NCI-H748 (cell line): ENCODE data around the gene DOK5.

Source experiments
- DNase-seq: peaks from one replicate; lab custom pipeline; 2025; ENCODE audit not compliant: unreplicated experiment; lab: John Stamatoyannopoulos, UW

Gene DOK5

DNA sequence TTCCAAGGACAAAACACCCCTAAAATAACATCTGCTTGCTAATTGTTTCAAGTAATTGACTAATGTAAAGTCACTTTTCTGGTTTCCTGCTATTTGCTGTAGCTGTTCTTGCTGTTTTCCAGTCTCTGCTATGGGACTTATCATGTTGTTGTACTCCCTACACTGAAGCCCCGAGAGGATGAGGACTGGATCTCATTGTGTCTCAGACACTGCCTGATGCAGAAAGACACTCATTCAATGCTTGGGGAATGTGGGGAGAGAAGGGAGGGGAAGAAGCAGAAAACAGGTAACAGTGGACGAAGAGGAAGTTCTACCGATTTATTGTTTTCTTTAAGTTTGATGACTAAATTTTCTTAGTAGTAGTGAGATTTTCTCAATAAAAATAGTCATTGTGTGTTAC, 79.8 kb downstream of the DOK5 start:
- DNase-seq, result no peak

DNA sequence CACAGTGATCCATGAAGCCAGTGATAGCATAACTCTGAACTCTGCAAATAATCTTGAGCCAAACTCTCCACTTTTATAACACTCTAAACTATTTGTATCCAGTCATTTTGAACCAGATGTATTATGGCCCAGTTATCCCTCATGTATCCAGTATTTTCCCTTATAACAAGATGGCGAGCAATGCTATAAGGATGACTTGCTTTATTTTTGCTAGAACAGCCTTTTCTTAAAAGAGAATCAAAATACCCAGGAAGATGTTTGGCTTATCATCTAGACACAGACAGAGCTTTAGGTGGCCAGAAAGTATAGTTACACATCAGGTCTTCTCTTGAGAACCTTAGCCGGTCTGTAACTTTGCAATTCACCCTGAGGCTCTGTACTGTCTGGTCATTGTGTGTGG, 81.0 kb downstream of the DOK5 start:
- no peak for DNase-seq

DNA sequence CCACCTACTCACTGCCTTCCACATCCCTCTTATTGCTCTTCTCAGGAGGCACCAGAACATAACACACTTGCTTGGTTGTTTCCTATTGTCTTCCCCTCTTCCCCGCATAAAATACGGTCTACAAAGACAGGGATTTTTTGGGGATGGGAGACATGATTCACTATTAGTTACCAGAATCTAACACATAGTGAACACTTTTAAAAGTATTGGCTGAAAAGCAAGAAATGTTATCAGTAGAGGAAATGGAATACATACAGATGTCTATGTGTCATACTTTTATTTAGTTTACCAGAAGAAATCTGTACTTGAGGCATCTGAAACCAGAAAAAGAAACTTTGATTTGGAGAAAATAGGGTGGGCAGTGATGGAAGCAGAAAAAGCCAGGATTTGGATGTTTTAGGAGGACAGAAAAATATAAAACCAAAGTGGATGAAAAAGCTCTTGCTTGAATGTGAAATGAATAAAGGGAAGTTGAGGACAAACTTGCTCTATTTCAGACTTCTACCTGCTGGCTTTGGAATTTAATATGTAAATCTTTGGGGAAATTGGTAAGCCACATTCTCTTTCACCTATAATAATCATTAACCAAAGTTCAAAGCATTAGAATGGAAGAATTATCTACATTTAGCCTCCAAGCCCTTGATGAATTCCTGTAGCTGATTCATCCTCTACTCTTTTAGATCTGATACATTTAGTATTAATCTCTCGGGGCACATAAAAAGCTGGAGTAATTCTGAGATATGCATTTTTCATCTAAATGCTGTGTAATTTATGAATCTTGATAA, 82.6 kb downstream of the DOK5 start:
- no peak for DNase-seq

DNA sequence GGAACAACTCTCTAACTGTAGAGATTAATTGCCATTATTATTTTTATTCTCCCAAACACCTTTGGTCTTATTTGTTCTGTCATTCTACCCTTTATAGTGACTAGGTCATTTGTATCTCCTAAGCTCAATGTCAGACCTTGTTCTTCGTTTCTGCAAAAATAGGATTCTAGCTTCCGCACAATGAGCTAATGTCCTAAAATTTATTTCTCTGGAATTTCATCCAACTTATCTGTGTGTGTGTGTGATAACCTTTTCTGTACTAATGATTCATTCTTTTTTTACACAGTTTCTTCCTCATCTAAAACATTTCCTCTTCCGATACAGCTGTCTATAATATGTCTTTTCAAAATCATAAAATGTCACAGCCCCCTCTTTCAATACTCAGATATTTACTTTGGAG, 84.5 kb downstream of the DOK5 start:
- no peak for DNase-seq

DNA sequence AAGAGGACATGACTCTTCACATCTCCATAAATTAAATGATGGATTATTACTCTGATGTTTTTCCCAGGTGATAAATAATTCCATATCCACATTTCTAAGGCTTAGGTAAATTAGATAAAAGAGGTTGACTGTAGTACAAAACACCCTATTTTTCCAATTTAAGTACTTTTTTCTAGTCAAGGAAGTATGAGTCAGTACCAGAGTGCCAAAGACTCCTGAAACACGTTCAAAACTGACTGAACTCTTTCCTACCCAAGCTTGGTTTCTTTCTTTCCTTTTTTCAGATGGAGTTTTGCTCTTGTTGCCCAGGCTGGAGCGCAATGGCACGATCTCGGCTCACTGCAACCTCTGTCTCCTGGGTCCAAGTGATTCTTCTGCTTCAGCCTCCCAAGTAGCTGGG, 85.0 kb downstream of the DOK5 start:
- no peak for DNase-seq

DNA sequence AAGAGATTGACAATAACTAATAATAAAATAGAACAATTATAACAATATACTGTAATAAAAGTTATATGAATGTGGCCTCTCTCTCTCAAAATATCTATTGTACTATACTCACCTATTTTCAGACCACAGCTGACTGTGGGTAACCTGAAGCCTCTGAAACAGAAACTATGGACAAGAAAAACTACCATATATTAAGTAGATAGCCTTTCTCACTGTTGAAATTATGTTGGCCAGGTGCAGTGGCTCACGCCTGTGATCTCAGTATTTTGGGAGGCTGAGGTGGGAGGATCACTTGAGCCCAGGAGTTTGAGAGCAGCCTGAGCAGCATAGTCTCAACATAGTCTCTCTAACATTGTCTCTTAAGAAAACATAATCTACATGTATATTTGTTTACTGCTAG, 89.9 kb downstream of the DOK5 start:
- DNase-seq, result no peak

DNA sequence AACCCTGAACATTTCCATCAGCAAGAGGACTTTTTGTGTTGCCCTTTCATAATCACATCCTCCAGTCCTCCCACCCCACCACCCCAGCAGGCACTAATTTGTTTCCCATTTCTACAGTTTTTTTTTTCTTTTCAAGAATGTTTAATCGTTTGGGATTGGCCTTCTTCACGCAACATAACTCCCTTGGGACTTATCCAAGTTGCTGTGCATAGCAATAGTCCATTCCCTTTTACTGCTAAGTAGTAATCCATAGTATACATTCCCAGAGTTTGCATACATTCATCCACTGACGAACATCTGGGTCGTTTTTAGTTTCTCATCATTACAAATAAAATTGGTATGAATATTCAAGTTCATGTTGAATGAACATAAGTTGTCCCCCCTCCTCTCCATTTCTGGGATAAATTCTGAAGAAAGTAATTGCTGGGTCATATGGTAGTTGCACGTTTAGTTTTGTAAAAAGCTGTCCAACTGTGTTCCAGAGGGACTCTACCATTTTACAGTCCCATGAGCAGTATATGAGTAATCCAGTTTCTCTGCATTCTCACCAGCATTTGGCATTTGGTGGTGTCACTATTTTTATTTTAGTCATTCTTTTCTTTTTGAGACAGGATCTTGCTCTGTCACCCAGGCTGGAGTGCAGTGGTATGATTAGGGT, 90.8 kb downstream of the DOK5 start:
- DNase-seq, result no peak

DNA sequence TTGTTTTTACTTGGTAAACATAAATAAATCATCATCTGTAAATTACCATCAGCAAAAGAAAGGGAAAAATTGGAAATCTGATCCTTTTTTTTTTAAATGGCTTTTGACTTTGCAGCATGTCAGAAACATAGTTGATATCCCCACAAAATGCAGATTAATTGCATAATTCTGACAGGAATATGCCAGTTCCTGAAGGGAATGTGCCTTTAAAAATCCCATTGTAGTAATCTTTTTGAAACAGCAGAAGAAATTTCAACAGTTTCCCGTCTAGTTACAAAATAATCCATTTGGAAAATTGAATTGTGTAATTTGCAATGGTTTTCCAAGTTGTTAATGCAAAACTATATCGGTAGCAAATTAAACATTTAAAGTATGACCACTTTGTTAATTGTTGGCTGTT, 95.2 kb downstream of the DOK5 start:
- no peak for DNase-seq

DNA sequence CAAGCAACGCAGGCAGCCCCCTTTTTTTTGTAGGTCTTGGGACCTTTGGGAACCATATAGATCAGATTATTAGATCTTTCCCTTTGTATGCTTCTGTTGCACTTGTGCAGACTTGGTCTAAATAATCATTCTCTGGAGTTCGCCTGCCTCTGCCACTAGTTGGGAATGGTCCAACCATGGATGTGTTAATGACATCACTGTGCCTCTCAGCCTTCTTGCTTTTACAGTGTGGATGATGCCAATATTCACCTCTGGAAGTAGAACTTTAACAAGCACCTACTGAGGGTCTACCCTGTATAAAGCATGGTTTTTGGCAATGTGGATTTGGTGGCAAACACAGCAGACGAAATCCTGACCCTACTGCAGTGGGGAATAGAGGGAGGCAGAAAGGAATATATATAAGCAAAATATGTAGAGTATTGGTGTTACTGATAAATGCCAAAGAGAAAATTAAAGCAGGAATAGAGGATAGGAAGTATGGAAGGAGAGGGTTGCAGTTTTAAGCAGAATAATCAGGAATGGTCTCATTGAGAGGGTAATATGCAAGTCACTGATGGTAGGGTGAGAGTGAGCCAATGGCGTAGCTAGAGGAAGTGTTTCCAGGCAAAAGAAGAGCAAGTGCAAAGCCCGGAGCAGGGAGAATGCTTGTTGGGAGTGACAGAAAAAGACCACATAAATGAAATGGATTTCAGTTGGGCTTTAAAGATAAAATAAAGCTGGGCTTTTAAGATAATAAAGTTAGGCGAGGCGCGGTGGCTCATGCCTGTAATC, 97.5 kb downstream of the DOK5 start:
- DNase-seq, result no peak

DNA sequence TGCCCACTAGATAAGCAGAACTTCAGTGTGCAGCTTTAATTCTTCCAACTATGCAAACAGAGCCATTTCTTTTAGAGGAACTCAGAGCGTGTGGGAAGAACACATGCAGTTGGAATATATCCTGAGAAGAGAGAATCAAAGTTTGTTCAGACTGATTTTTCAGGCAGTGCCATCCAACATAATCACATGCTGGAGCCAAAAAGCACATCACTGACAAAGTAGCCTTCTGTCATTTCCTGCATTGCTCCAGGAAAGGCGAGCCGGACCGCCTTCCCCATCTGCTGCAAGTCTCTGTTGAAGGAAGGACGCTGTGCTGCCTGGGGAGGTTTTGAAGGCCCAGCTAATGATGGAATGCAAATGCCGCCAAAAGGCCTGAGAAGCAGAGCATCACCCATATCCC, 98.4 kb downstream of the DOK5 start:
- DNase-seq, result no peak

DNA sequence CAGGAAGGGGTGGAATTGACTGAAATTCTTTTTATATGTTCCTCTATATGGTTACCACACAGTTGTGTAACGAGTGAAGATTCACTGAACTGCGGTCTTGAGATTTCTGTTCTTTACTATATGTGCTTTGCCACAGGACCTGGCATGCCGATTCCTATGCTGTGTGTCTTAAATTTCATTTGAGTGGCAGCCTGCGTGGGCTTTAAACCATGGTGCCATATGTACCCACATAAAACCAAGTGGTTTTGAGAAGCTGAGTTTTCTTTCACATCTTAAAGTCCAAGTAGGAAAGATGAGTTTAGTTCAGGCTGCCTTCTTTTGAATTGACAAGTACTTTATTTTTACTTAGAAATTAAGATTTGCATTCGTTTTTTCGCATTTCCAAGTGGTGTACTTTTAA, 101.1 kb downstream of the DOK5 start:
- no peak for DNase-seq

DNA sequence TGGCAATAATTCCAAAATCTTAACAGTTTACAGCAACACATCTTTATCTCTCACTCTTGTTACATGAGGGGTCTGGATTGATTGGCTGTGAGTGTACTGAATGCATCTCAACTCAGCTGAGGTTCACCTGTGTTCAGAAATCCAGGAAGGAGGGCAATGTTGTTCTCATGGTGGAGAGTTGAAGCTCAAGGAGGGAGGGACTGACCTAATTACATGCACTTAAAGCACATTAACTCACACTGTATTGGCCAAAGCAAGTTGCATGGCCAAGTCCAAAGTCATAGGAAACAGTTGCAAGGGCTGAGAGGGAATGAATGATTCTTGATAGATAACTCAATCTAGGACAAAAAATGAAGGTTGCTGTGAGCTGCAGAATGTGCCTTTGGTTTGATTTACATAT, 102.2 kb downstream of the DOK5 start:
- no peak for DNase-seq

DNA sequence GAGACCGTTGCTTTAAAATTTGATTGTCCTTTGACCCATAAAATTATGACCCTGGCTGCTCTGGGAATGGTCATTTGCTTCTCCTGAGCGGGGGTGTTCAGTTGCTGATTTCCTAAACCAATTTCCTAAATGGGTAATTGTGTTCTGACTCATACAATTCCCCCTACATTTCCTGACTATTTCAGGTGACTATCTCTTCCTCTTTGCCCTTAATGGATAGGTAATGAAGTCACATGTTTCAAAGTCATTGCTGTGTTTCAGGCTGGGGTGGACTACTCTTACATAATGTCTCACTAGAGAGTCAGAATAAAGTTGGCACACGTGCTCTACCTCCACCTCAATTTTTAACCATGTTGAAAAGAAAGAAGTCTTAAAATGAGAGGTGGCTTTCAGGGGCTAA, 109.8 kb downstream of the DOK5 start:
- DNase-seq, result no peak

DNA sequence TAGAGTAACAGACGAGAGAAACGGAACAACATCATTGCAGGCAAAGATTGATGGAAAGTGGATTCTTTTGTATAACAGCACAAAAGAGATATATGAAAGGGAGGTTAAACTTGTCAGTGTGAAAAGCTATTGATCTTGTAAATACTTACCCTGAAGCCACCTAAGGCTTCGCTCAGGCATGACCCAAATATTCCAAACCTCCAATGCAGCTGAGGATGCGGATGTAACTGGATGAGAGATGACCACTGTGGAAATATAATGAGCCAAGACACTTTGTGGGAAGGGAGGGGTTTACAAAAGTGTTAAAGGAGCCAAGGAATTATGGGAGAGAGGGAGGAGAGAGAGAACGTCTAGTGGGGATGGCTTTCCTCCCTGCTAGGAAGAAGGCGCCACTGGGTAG, 112.0 kb downstream of the DOK5 start:
- DNase-seq, result no peak

DNA sequence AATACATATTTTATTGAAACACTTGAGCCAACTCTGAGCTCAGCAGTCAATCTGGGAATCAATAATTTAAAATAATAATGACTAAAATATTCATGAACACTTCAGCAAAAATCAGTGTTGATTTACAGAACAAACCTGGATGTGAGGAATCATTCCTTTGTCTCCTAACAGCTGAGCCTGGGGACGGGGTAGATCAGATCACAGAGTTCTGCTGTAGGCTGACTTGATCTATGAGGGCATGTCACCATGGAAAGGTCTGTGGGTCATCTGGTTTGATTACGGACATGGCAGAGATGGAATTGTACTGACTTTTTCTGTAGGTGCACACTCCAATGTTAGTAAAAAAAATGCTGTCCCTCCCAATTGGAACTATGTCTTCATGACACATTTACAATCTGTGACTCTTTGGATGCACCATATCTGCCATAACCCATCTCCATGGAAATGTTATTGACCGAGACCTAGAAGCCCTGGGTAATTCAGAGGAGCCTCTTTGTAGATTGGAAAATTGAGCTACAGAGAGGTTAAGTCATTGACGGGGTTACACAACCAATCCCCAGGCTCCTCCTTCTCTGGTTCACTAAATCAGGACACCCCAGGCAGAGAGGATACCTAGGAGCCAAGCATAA, 114.1 kb downstream of the DOK5 start:
- no peak for DNase-seq

DNA sequence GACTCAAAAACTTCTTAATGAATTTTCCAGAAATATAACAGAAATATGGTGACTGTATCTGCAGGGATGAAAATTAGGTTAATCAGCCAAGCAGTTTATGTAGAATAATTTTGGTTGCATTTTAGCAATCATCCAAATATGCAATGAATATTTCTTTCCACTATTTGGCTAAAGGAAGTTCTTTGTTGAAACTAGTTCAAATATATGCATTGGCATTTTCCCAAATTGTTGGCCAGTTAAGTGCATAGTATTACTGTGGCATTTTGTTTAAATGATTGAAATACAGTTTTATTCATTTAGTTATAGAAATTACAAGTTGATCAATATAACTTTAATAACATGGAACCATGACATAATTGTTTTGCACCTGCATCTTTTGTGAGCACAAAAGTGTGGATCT, 115.5 kb downstream of the DOK5 start:
- no peak for DNase-seq

DNA sequence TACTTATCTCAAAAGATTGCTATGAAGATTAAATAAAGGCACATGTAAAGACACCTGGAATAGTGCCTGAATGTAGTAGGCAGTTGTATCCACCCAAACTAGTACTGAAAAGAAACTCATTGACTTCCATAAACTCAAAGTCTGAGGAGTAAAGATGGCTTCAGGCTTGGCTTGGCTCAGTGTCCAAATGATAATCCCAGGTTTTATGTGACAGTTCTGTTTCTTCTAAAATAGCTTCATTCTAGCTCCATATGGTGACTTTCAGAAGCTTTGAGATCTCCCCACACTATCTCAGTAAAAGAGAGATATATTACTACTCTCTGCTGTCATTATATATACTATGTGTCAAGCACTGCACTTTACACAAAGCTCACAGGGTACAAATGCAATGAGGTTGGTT, 121.3 kb downstream of the DOK5 start:
- no peak for DNase-seq

DNA sequence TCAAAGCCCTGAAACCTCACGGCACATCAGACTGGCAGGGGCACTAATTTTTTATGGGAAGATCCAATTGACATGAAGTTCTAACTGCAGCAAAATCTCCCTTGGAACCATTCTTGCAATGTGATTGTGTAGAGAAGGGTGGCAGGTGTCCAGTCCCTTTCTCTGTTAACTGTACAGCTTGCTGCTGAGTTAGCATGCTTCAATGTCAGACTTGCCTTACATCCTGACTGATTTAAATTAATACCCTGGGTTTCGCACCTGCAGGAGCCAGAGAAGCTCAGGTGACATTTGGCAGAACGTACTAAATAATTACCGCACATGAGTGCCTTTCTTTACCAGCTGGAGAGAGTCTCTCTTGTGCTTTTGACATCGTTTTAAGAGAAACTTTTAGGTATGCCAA, 123.0 kb downstream of the DOK5 start:
- DNase-seq, result no peak

DNA sequence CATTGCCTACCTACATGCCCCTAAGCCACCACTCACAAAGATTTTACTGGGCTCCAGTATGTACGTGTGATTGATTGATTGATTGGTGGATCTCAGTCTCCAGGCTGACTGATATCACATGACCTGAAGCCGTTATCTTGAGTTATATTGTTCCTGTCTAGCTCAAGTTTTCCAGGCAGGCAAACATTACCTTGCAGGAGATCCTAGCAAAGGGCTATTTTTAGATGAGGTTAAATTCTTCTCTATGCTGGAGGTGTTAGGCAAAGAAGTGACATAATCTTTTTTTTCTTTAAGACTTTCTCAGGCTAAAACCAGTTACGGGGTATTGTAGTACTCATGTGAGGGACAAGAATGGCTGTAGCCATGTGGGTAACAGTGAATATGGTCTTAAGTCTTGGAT, 125.2 kb downstream of the DOK5 start:
- no peak for DNase-seq

DNA sequence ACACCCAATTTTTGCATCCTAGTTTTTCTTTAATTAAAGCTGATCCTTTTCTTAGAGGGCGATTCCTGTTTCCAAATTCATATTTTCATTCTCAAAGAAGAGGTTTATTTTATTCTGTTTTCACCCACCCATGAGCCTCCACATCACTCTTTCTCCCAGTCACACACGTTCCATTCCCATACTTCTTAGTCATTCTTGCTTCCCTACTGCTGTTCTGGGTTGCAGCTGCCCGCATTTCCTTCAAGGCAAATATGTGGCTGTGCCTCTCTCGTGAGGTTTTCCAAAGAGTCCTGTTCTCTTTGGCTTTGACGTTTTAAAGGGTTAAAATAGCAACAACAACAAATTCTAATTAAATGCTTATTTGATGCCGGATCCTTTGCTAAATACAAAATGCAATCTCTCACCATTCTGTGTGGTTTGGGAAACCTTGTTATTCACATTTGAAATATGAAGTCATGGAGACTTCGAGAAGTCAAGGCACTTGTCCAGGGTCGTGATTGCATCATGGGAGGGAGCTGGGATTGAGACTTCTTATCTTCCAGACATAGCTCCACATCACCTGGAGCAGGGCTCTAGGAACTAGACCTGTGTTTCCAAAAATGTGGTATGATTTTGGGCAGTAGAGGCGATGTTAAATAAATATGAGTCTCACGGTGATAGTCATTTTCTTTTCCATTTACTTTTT, 126.6 kb downstream of the DOK5 start:
- no peak for DNase-seq

DNA sequence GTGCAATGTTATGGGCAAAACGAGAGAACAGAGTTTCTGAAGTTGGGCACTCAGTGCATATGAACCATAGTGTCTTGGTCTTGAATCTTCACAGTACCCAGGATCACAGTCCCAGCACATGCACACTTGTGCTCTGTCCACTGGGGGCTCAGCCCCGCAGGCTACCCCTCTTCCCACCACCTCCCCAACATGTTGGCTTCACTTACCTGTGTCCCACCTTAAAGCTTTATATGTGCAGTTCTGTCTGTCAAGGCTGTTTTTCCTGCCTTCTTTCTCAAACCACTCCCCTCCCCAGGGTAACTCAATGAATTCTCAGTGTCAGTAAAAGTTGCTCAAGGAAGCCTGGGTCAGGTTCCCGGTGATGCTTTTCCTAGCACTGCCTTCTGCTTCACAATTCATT, 129.9 kb downstream of the DOK5 start:
- no peak for DNase-seq
